ENCODE data around the gene NDRG4. TPM values are rescaled to one million over a fixed set of nuclear protein-coding genes. Genes with fewer than 3 reads are reported as not detected.

NDRG4 gene
- total and polyA plus RNA-seq, 9 donors: 1.6 to 10.5 (median 3.7) TPM

GRCh38 chr16:58503863-58504688, 4.1 kb downstream of the NDRG4 start:
- Histone ChIP-seq H3K4me3 (no peak overlapping the region), H3K36me3 (no peaks in the 10 kb centered on the region), H3K27me3 (no peaks in the 10 kb centered on the region), H3K4me1 (ENCODE audit: insufficient read depth) (peaks cover 6% of the 10 kb centered on the region), H3K27ac (no peak overlapping the region), H3K9me3 (no peaks in the 10 kb centered on the region)
- intact Hi-C loops (cut with DNase I): loop anchor here in 1 of 4 donors (10.0 kb wide), 1 partner anchor 939 kb away; no protein-coding TSS in a partner anchor
- DNase-seq: peak in 1 of 5 donors; percentile 27
- TF ChIP-seq, protein P1, sequence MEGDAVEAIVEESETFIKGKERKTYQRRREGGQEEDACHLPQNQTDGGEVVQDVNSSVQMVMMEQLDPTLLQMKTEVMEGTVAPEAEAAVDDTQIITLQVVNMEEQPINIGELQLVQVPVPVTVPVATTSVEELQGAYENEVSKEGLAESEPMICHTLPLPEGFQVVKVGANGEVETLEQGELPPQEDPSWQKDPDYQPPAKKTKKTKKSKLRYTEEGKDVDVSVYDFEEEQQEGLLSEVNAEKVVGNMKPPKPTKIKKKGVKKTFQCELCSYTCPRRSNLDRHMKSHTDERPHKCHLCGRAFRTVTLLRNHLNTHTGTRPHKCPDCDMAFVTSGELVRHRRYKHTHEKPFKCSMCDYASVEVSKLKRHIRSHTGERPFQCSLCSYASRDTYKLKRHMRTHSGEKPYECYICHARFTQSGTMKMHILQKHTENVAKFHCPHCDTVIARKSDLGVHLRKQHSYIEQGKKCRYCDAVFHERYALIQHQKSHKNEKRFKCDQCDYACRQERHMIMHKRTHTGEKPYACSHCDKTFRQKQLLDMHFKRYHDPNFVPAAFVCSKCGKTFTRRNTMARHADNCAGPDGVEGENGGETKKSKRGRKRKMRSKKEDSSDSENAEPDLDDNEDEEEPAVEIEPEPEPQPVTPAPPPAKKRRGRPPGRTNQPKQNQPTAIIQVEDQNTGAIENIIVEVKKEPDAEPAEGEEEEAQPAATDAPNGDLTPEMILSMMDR (IDR thresholded peaks at IDR 0.05): no peak
- no peak for TF ChIP-seq POLR2A (IDR thresholded peaks at IDR 0.05)
- TF ChIP-seq EP300 (IDR thresholded peaks at IDR 0.05): no peak
- 94 to 96% (median 96%) methylated on average over 21 of the region's 21 CpGs for WGBS, 3 donors

- H3K27ac ChIP-seq: no peak overlapping the region
- no peak overlapping the region for H3K4me3 ChIP-seq
- TF ChIP-seq POLR2A (IDR thresholded peaks at IDR 0.05): no peak
- TF ChIP-seq EP300 (IDR thresholded peaks at IDR 0.05): no peak
- H3K27me3 ChIP-seq: no peaks in the 10 kb centered on the region
- no peaks in the 10 kb centered on the region for H3K4me1 ChIP-seq (ENCODE audit: insufficient read depth)
- peak in 2 of 5 donors; percentile 3 to 14 for DNase-seq
- 76 to 83% (median 81%) methylated on average over 17 to 20 of the region's 20 CpGs for WGBS, 3 donors
- no peaks in the 10 kb centered on the region for H3K9me3 ChIP-seq
- no peaks in the 10 kb centered on the region for H3K36me3 ChIP-seq
- intact Hi-C loops (cut with DNase I): loop anchor here in 1 of 4 donors (10.0 kb wide), 1 partner anchor 942 kb away; no protein-coding TSS in a partner anchor
These were observed 6.6 kb downstream of the NDRG4 start for GRCh38 chr16:58506241-58507194.

GRCh38 chr16:58507195-58507962, 7.4 kb downstream of the NDRG4 start:
- H3K4me3 ChIP-seq: no peak overlapping the region
- no peak overlapping the region for H3K27ac ChIP-seq
- WGBS, 3 donors: 70 to 75% (median 71%) methylated on average over 15 of the region's 15 CpGs
- no peaks in the 10 kb centered on the region for H3K9me3 ChIP-seq
- DNase-seq: peak in 2 of 5 donors; percentile 6 to 28
- H3K4me1 ChIP-seq (ENCODE audit: insufficient read depth): no peaks in the 10 kb centered on the region
- H3K27me3 ChIP-seq: no peaks in the 10 kb centered on the region
- intact Hi-C loops (cut with DNase I): loop anchor here in 1 of 4 donors (10.0 kb wide), 1 partner anchor 943 kb away; no protein-coding TSS in a partner anchor
- H3K36me3 ChIP-seq: no peaks in the 10 kb centered on the region
- TF ChIP-seq POLR2A (IDR thresholded peaks at IDR 0.05) (no peak), EP300 (IDR thresholded peaks at IDR 0.05) (no peak)
- TF ChIP-seq, protein P1 (IDR thresholded peaks at IDR 0.05): no peak

- no peak overlapping the region for H3K27ac ChIP-seq
- H3K36me3 ChIP-seq: no peaks in the 10 kb centered on the region
- H3K27me3 ChIP-seq: no peaks in the 10 kb centered on the region
- TF ChIP-seq, protein P1 (IDR thresholded peaks at IDR 0.05): no peak
- TF ChIP-seq EP300 (IDR thresholded peaks at IDR 0.05) (no peak), POLR2A (IDR thresholded peaks at IDR 0.05) (no peak)
- H3K4me3 ChIP-seq: no peak overlapping the region
- WGBS, 3 donors: 85 to 88% (median 88%) methylated on average over 12 to 14 of the region's 14 CpGs
- H3K9me3 ChIP-seq: no peaks in the 10 kb centered on the region
- DNase-seq: peak in 1 of 5 donors; percentile 2
- no peaks in the 10 kb centered on the region for H3K4me1 ChIP-seq (ENCODE audit: insufficient read depth)
- intact Hi-C loops (cut with DNase I): loop anchor here in 1 of 4 donors (10.0 kb wide), 1 partner anchor 943 kb away; no protein-coding TSS in a partner anchor
These were observed 8.2 kb downstream of the NDRG4 start for GRCh38 chr16:58507963-58508670.

Data from ovary (tissue), 9 donors.